GM18951 (cell line): ENCODE results near the gene OR6B2.

Experiments used
- POLR2A ChIP-seq: IDR thresholded peaks from 4 replicates; pipeline ENCODE4 v1.6.1; 2011; ENCODE audit warnings: mild to moderate bottlenecking; ENCODE audit not compliant: insufficient read length, insufficient read depth; ENCODE audit errors: extremely low read depth
- in situ Hi-C: fragments of 300-500 bp; cut with MboI; formaldehyde crosslinking; loops from one replicate; pipeline ENCODE4 v1.12.0; 2022; ENCODE audit warnings: low sequenced_read_pairs, mixed read lengths, inconsistent platforms; ENCODE audit not compliant: unreplicated experiment

The OR6B2 gene

DNA sequence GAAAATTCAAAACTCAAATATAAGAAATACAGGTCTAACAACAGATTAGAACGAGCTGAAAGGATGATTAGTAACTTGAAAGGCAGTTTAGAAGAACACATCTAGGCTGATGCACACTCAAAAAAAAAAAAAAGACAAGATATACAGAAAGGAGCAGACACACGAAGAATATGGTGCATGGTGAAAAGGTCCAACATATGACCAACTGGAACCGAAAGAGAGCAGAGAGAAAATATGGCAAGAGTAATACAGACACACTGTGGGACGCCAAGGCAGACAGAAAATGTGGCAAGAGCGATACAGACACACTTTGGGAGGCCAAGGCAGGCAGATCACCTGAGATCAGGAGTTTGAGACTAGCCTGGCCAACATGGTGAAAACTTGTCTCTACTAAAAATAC is 44.9 kb downstream of the OR6B2 start:
- no peak for TF ChIP-seq POLR2A
- in situ Hi-C loops, result no loop called here

- in situ Hi-C loops, result no loop called here
Observed at GRCh38 chr2:239984421-239985194, 45.6 kb downstream of the OR6B2 start.

DNA sequence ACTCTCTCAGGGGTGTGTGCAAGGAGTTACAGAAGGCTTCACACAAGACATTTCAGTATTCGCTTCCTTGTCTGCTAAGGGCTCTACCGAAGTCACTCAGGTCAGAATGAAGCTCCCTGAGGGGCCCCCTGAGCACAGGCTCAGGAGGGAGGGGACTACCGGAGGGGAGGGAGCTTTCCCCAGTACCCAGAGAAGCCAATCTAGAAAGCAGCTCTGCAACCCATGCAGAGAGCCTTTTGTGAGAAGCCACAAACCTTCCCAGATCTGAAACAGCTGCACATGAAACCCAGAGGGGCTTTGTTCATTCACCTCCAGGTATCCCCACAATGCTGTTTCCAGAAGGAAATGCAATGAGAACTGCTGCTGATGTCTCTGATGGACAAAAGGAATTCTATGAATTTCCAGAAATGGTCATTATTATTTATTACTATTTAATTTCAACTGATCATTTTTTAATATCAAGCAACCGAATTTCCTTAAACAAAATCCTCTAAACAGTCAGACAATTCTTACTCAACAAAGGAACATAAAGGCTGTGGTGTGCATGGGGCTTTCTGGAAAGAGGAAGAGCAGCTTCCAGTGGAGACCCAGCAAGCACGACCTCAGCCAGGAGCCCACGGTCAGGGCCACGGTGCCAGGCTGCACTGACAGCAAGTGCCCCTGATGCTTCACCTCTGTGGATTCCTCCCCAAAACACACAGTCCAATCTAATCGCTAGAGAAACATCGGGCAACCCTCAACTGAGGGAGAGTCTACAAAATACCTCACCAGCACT is 47.0 kb downstream of the OR6B2 start:
- no peak for TF ChIP-seq POLR2A
- in situ Hi-C loops, result no loop called here

More at GRCh38 chr2:239984421-239985194, 45.6 kb downstream of the OR6B2 start:
- TF ChIP-seq POLR2A, result no peak
